NCI-H748 (cell line): Measurements from ENCODE around the gene TUBGCP2.

ENCODE experiments used
- DNase-seq: peaks from one replicate; lab custom pipeline; 2025; ENCODE audit not compliant: unreplicated experiment; lab: John Stamatoyannopoulos, UW

Gene TUBGCP2

DNA sequence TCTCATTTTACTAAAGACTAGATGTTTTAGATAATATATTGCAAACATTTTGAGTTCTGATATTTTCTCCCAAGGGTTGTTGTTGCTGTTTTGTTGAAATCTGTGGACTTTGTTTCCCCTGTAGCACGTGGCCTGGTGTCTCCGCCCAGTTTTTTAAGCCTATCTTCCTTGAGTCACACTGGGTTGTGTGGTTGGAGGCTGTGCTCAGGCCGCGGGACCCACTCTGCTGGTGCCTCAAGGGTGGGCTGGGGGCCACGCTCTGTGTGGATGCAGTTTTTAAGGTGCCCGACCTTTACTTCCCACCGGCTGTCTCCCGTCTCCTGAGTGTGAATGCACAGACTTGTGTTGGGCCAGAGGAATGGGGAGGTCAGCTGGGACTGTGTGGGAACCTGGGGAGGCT lies 34.3 kb upstream of the TUBGCP2 start:
- no peak for DNase-seq

DNA sequence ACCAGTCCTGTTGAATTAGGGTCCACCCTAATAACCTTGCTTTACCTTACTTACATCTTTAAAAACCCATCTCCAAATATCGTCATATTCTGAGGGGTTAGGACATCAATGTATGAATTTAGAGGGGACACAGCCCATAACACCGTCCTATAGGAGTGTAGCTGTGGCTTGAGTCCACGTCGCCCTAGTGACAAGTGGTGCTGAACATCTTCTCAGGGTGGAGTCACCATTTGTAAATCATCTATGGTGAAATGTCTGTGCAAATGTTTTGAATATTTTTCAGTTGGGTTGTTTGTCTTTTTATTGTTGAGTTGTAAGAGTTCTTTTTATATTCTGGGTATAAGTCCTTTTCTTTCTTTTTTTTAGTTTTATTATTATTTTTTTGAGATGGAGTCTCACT lies 33.3 kb upstream of the TUBGCP2 start:
- no peak for DNase-seq

GRCh38 chr10:133339708-133340380 lies 31.2 kb upstream of the TUBGCP2 start:
- no peak for DNase-seq

DNA sequence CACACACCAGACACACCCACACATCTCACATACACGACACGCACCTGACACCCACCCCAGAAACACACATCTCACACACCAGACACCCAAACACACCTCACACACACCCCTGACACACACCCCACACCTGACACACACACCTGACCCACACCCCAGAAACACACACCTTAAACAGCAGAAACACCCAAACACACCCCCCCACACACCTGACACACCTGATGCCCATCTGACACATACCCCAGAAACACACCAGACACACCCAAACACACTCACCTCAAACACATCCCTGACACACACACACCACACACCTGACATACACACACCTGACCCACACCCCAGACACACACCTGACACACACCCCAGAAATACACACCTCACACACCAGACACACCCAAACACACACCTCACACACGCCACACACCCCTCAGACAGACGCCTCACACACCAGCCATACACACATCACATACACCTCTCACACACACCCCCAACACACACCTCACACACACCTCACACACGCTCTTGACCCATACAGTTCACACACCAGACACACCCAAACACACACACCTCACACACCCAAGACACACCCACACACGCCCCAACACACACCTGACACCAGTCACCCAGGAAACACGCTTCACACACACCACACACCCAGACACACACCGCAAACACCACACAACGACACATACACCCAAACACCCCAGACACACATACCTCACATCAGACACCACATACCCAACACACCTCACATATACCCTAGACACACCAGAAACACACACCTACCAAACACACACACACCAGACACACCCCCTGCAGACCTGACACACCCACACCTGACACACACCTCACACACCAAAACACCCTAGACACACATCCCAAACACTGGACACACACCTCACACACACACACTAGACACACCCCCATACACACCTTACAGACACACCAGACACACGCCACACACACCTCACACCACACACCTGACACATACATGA lies 29.7 kb upstream of the TUBGCP2 start:
- DNase-seq = no peak

GRCh38 chr10:133337370-133337725 lies 28.7 kb upstream of the TUBGCP2 start:
- no peak for DNase-seq

DNA sequence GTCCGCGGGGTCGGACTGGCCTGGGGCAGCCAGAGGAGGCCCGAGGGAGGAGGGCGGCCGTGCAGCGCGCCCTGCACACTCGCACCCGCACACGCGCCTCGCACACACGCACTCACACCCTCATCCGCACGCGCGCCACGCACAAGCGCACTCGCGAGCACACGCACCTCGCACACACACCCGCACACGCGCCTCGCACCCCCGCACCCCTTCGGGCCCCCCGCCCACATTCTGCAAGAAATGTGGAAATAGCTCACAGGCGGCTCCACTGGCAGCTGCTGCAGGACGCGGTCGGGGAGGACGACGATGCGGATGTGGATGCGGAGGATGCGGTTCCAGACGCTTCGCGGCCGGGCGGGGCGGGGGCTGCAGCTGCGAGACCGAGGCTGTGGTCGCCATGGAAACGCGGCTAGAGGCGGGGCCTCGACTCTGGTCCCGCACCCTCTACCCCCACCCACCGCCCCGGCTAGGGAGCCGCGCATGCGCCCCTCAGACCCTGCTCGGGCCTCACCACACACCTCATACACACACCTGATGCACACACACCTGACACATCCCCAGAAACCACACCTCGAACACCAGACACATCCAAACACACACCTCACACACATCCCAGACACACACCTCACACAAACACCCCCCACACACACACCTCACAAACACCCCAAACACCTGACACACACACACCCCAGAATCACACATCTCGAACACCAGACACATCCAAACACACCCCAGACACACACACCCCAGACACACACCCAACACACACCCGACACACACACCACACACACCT lies 28.1 kb upstream of the TUBGCP2 start, which contains the start of gene CALY:
TSS of gene CALY (minus strand) at position 320 of the 793 bp plus-strand sequence. CDS start 7,907 bp downstream, outside the sequence.
- DNase-seq = peak; percentile 56

- DNase-seq = no peak
Observed at GRCh38 chr10:133336118-133336576, 27.5 kb upstream of the TUBGCP2 start.

DNA sequence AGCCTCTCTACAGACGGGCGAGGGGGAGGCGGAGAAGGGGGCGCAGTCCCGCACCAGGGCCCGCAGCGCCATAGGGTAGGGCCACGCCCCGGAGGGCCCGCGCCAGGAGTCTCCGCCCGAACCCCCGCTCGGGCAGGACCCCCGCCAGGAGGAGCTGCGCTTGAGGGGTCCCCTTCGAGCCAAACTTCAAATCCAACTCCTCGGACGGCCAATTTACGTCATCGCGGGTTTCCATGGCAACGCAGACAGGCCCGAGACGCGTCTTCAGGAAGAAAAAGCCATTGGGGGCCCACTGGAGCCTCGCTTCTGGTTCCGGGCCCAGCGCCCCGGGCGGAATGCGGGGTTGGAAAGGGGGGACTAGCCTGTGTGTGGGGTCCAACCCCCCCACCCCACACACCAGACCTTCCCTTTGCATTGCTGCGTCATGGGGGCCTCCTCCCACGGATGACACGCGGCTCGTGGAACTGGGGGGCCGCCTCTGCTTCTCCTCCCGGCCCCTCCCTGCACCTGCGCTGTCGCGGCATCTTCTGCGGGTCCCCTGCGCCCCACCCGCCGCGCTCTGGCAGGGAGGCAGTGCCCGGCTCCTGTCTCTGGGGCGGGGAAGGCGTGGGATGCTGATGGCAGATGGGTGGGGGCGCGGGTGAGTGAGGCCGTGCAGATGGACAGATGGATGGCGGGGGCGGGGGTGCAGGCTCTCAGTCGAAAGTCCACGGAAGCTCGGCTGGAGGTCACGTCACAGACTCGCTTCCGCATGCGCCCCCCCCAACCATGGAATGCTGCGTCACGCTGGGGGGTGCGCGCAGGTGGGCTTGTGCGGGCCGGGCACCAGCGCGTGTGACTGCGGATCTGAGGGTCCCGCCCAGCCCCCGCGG lies 26.8 kb upstream of the TUBGCP2 start:
- peak; percentile 38 for DNase-seq

DNA sequence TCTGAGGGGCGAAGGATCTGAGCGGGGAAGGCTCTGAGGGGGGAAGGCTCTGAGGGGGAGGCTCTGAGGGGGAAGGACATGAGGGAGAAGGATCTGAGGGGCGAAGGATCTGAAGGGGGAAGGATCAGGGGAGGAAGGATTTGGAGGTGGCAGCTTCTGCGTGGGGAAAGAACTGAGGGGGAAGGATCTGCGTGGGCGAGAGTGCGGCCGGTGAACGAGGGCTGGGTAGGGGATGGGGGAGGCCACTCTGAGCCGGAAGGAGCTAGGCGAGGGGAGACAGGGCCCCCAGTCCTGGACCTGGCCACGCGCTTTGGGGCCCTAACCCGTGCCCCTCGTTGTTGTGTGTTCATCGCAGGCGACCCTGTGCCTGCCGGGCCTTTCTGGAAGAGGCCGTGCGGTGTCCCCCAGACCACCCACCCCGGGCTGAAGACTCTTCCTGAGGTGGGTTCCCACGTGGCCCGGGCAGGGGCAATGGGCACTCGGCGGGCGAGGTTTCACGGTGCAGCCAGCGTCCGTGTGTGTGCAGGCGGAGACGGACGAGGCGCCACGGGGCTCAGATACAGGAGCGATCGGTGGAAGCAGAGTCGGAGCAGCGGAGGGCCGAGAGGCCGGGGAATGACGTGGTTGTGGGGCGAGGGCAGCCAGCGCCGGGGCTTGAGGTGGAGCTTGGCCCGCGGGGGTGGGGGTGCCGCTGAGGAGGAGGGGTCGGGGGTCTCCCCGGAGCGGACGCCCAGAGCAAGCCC lies 26.0 kb upstream of the TUBGCP2 start:
- peak; percentile 17 for DNase-seq

GRCh38 chr10:133332936-133333699 lies 24.4 kb upstream of the TUBGCP2 start:
- no peak for DNase-seq

GRCh38 chr10:133329491-133330202 lies 21.0 kb upstream of the TUBGCP2 start:
- peak; percentile 75 for DNase-seq

- no peak for DNase-seq
Observed at GRCh38 chr10:133328358-133329343, 20.0 kb upstream of the TUBGCP2 start.

- DNase-seq = peak; percentile 7
Observed at GRCh38 chr10:133327651-133328357, 19.1 kb upstream of the TUBGCP2 start.

DNA sequence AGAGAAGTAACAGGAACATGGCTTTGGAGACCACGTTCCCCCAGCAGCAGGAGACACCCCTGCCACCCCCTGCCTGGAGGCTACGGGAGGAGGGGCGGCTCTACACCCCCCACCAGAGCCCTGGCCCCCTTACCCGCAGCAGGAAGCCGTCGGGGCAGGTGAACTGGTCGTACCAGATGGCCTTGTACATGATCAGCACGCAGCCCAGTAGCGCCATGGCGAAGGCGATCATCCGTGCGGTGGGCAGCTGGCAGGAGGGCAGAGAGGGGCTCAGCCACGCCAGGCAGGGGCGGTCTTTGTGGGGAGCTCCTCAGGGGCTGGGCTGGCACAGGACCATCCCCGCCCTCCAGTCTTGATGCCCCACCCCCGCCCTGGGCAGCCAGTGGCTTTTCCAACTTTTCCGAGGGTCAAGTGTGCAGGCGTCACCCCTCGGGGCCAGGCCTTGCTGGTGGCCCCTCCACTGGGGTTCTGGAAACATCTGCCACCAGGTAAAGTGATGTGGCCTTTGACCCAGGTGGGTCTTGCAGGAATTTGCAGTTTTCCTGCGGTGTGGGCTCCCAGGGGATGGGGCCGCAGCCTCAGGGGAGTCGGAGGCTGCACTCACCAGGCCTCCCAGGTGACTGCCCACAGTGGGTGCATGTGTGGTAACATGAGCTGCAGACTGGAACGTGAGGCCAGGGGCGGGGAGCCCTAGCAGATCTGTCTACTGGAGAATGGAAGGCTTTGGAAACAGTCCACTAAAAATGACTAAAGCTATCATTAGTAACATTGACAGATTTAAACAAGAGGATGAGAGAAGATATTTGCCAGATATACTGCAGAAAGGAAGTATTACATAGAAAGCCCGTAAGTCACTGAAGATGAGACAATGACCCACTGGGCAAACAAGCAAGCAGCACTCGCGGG lies 18.3 kb upstream of the TUBGCP2 start:
- DNase-seq = no peak

GRCh38 chr10:133326223-133326551 lies 17.5 kb upstream of the TUBGCP2 start:
- DNase-seq = no peak
